Measurements from ENCODE around the gene REG4.

REG4 gene

DNA sequence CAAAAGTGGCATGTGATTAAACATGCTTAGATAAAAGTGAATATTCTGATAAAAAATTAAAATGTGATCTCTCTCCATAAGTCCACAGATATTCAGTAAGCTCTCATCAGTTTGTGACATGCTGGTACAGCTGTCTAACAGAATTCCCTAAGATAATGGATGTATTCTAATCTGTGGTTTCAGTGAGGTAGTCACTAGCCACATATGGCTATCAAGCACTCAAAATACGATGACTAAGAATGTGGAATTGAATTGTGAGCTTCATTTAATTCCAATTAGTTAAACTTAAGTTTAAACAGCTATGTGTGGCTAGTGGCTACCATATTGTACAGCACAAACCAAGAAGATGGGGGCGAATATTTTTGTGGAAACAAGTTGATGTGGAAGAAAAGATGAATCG is 4.1 kb upstream of the REG4 start:
- Histone ChIP-seq H3K4me1 (no peaks in the 10 kb centered on the region), H3K9me3 (no peaks in the 10 kb centered on the region), H3K36me3 (no peaks in the 10 kb centered on the region), H3K27me3 (peaks cover 6% of the 10 kb centered on the region), H3K4me3 (ENCODE audit: low read depth, low read length) (no peak overlapping the region)
- no peak for DNase-seq
- TF ChIP-seq, protein P1, sequence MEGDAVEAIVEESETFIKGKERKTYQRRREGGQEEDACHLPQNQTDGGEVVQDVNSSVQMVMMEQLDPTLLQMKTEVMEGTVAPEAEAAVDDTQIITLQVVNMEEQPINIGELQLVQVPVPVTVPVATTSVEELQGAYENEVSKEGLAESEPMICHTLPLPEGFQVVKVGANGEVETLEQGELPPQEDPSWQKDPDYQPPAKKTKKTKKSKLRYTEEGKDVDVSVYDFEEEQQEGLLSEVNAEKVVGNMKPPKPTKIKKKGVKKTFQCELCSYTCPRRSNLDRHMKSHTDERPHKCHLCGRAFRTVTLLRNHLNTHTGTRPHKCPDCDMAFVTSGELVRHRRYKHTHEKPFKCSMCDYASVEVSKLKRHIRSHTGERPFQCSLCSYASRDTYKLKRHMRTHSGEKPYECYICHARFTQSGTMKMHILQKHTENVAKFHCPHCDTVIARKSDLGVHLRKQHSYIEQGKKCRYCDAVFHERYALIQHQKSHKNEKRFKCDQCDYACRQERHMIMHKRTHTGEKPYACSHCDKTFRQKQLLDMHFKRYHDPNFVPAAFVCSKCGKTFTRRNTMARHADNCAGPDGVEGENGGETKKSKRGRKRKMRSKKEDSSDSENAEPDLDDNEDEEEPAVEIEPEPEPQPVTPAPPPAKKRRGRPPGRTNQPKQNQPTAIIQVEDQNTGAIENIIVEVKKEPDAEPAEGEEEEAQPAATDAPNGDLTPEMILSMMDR (IDR thresholded peaks at IDR 0.05; ENCODE audit: low read depth, low read length), result no peak

DNA sequence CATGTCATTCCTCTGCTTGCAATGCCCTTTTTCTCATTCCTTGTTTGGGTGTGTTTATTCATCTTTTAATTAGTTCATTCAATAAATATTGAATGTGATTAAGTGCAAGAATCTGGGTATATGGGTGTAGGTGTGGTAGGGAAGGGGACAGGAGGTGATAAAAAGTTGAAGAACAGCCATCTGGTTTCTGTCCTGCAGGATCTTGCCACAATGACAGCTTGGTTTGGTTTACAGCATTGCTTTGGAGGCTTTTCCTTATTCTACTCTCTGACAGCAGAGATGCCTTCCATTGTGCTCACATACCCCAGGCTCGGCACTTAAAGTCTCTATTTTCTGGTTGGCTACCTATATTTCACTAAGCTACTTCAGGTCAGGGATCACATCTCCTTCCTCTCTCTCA is 3.0 kb upstream of the REG4 start:
- no peak for DNase-seq
- H3K9me3 ChIP-seq, result no peaks in the 10 kb centered on the region
- TF ChIP-seq, protein P1 (IDR thresholded peaks at IDR 0.05; ENCODE audit: low read depth, low read length), result no peak
- H3K27me3 ChIP-seq, result peaks cover 6% of the 10 kb centered on the region
- no peak overlapping the region for H3K4me3 ChIP-seq (ENCODE audit: low read depth, low read length)
- no peaks in the 10 kb centered on the region for H3K36me3 ChIP-seq
- no peaks in the 10 kb centered on the region for H3K4me1 ChIP-seq

DNA sequence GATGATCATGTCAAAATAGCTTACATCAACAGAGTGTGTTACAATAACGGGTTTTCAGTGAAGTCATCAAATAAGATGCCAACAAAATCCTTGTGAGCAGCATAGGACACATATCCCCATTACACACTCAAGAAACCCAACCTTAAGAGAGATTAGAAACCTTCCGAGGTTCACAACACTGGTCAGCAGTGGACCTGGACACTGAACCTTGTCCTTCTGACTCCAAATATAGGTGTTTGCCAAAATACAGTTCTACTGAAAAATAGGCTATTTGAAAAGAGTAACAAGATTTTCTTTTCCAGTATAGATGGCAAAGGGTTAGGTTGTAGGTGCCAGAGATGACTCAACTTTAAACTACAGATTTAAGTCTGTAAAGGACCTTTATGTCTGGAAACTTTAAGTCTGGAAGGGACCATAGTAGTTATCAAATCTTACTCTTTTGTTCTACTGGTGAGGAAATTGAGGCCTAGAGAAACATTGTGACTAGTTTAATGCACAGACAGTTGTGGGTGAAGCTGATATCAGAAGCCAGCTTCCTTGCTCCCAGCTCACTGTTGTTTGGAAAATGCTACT is 811 bp upstream of the REG4 start:
- TF ChIP-seq, protein P1 (IDR thresholded peaks at IDR 0.05; ENCODE audit: low read depth, low read length), result no peak
- Histone ChIP-seq H3K4me1 (no peaks in the 10 kb centered on the region), H3K36me3 (no peaks in the 10 kb centered on the region), H3K4me3 (ENCODE audit: low read depth, low read length) (no peak overlapping the region), H3K27me3 (peaks cover 6% of the 10 kb centered on the region), H3K9me3 (no peaks in the 10 kb centered on the region)
- DNase-seq, result no peak

DNA sequence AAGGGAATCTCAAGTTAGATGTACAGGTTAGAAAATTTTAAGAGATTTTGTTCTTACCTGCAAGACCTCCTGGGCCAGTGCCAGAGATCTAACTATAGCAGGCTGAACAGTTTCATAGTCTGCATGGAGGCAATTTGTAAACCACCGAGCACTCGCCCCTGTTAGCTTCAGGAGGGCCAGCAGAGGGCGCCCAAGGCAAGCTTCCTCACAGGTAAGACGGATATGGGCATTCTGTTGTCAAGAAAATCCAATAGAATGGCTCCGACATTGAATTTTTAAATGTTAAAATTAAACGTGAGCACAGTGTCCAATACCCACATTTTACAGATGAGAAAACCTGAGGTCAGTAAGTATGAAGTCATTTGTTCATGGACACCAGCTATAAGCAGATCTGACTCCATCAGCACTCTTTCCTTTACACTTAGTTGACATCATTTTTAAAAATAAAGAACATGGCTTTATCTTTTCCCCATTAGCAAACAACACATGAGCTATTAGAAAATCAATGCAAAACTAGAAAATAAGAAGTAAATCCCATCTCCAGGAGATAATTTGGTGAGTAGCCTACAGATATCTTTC is 2.2 kb downstream of the REG4 start:
- Histone ChIP-seq H3K27me3 (peaks cover 16% of the 10 kb centered on the region), H3K36me3 (no peaks in the 10 kb centered on the region), H3K9me3 (no peaks in the 10 kb centered on the region), H3K4me1 (no peaks in the 10 kb centered on the region), H3K4me3 (ENCODE audit: low read depth, low read length) (no peak overlapping the region)
- TF ChIP-seq, protein P1 (IDR thresholded peaks at IDR 0.05; ENCODE audit: low read depth, low read length), result peak; percentile 94
- DNase-seq, result peak; percentile 67

DNA sequence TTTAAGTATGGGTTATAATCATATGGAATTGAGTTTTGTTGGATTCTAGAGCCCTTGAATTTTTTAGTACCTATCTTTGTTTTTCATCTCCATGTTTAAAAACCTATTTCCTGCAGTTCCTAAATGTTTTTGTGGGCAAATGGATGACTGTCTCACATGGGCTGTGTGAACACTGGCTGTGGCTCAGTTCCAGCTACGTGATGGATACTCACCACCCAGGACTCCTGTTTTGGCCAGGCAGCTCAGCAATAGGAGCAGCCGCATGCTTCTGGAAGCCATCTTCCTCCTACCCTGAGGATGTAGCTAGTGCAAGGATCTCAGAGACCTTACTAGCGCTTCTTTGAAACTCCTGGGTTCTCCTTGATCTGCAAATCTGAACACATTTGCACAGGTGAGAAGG is 2.8 kb downstream of the REG4 start:
- TF ChIP-seq, protein P1 (IDR thresholded peaks at IDR 0.05; ENCODE audit: low read depth, low read length), result no peak
- H3K27me3 ChIP-seq, result peaks cover 16% of the 10 kb centered on the region

DNA sequence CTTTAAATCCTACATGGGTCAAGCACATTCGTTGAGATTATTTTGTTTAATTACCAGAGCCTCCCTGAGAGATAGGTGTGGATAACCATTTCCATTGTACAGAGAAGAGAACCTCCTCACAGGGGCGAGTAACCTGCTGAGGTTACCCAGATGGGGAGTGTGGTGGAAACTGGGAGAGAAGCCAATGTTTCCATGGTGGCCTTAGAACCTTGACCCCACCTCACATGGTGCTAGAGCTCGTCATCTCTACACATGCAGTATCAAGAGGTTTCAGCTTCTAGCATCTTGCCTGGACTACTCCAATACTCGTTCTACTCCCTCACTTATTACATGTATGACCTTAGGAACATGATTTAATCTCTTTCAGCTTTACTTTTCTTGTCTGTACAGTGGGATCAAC is 4.8 kb downstream of the REG4 start:
- TF ChIP-seq, protein P1 (IDR thresholded peaks at IDR 0.05; ENCODE audit: low read depth, low read length), result no peak
- H3K4me1 ChIP-seq, result no peaks in the 10 kb centered on the region
- peaks cover 10% of the 10 kb centered on the region for H3K27me3 ChIP-seq
- DNase-seq, result no peak
- H3K4me3 ChIP-seq (ENCODE audit: low read depth, low read length), result no peak overlapping the region
- no peaks in the 10 kb centered on the region for H3K36me3 ChIP-seq
- no peaks in the 10 kb centered on the region for H3K9me3 ChIP-seq

More for the DNA sequence above, 2.8 kb downstream of the REG4 start:
- Histone ChIP-seq H3K4me1 (no peaks in the 10 kb centered on the region), H3K4me3 (ENCODE audit: low read depth, low read length) (no peak overlapping the region), H3K36me3 (no peaks in the 10 kb centered on the region), H3K9me3 (no peaks in the 10 kb centered on the region)
- DNase-seq, result no peak
